Measurements from ENCODE around the gene HERC5. TPM values are rescaled to one million over a fixed set of nuclear protein-coding genes. Genes with fewer than 3 reads are reported as not detected.

The HERC5 gene
- total RNA-seq, 4 donors from 2014 or later, result 2.9 to 4.5 (median 3.9) TPM

DNA sequence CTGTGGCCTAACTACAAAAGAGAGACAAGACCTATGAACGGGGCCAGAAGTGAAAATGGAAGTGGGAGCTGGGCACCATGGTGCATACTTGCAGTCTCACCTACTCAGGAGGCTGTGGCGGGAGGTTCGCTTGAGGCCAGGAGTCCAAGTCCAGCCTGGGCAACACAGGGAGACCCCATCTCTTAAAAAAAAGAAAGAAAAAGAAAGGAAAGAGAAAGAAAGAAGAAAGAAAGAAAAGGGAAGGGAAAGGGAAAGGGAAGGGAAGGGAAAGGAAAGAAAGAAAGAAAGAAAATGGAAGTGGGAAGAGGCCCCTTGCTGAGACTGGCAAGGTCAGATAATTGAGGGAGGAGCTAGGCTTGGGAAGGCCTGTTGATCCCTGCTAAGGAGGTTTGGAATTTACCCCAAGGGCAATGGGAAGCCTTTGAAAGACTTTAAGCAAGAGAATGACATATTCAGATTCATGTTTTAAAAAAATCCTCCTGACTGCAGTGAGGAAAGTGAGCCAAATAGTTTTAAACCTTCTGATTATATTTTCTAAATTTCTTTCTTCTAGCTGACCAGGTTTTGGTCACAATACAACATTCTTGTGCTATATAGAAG lies 17.7 kb upstream of the HERC5 start:
- H3K9me3 ChIP-seq, result no peaks in the 10 kb centered on the region
- no peaks in the 10 kb centered on the region for H3K4me1 ChIP-seq
- no peak overlapping the region for H3K4me3 ChIP-seq
- TF ChIP-seq POLR2A (IDR thresholded peaks at IDR 0.05; ENCODE audit: low read depth), result no peak
- no peak for TF ChIP-seq POLR2AphosphoS5 (IDR thresholded peaks at IDR 0.05)
- TF ChIP-seq, protein P1, sequence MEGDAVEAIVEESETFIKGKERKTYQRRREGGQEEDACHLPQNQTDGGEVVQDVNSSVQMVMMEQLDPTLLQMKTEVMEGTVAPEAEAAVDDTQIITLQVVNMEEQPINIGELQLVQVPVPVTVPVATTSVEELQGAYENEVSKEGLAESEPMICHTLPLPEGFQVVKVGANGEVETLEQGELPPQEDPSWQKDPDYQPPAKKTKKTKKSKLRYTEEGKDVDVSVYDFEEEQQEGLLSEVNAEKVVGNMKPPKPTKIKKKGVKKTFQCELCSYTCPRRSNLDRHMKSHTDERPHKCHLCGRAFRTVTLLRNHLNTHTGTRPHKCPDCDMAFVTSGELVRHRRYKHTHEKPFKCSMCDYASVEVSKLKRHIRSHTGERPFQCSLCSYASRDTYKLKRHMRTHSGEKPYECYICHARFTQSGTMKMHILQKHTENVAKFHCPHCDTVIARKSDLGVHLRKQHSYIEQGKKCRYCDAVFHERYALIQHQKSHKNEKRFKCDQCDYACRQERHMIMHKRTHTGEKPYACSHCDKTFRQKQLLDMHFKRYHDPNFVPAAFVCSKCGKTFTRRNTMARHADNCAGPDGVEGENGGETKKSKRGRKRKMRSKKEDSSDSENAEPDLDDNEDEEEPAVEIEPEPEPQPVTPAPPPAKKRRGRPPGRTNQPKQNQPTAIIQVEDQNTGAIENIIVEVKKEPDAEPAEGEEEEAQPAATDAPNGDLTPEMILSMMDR (IDR thresholded peaks at IDR 0.05), result no peak
- TF ChIP-seq EP300 (IDR thresholded peaks at IDR 0.05), result no peak
- 93% methylated on average over 3 of the region's 3 CpGs for WGBS
- DNase-seq (ENCODE audit: extremely low spot score), result no peak
- peaks cover 0 to 39% (median 19%) of the 10 kb centered on the region in 4 donors for H3K36me3 ChIP-seq
- H3K27ac ChIP-seq (replicated peaks in 1 of 4), result no peak overlapping the region
- intact Hi-C loops (cut with DNase I), result no loop called here
- H3K27me3 ChIP-seq, result no peaks in the 10 kb centered on the region

DNA sequence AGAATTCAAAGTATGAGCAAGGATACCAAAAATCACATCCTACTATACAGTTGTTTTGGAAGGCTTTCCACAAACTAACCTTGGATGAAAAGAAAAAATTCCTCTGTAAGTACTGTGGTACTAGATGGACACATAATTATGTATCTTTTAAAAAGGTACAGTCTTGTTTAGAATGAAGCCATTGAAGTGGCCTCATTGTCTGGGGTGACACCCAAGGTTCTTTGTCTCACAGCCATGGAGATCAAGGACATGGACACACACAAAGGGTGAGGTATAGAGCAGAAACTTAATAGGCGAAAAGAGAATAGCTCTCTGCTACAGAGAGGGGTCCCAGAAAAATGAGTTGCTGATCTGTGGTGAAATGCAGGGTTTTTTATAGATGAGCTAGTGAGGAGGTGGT lies 16.8 kb upstream of the HERC5 start:
- no peak overlapping the region for H3K27ac ChIP-seq (replicated peaks in 1 of 4)
- WGBS, result 100% methylated on average over 1 of the region's 1 CpG
- H3K4me3 ChIP-seq, result no peak overlapping the region
- intact Hi-C loops (cut with DNase I), result no loop called here
- no peak for DNase-seq (ENCODE audit: extremely low spot score)
- peaks cover 0 to 34% (median 16%) of the 10 kb centered on the region in 4 donors for H3K36me3 ChIP-seq
- H3K4me1 ChIP-seq, result no peaks in the 10 kb centered on the region
- H3K9me3 ChIP-seq, result no peaks in the 10 kb centered on the region
- TF ChIP-seq POLR2AphosphoS5 (IDR thresholded peaks at IDR 0.05) (no peak), POLR2A (IDR thresholded peaks at IDR 0.05; ENCODE audit: low read depth) (no peak), EP300 (IDR thresholded peaks at IDR 0.05) (no peak)
- TF ChIP-seq, protein P1 (IDR thresholded peaks at IDR 0.05), result no peak
- no peaks in the 10 kb centered on the region for H3K27me3 ChIP-seq

- TF ChIP-seq, protein P1 (IDR thresholded peaks at IDR 0.05), result no peak
- TF ChIP-seq POLR2AphosphoS5 (IDR thresholded peaks at IDR 0.05), result no peak
- no peak for TF ChIP-seq EP300 (IDR thresholded peaks at IDR 0.05)
- TF ChIP-seq POLR2A (IDR thresholded peaks at IDR 0.05; ENCODE audit: low read depth), result no peak
- H3K9me3 ChIP-seq, result no peaks in the 10 kb centered on the region
- intact Hi-C loops (cut with DNase I), result no loop called here
- peaks cover 0 to 31% (median 14%) of the 10 kb centered on the region in 4 donors for H3K36me3 ChIP-seq
- H3K4me3 ChIP-seq, result no peak overlapping the region
- no peaks in the 10 kb centered on the region for H3K27me3 ChIP-seq
- H3K27ac ChIP-seq (replicated peaks in 1 of 4), result no peak overlapping the region
- no peaks in the 10 kb centered on the region for H3K4me1 ChIP-seq
- DNase-seq (ENCODE audit: extremely low spot score), result no peak
These were observed 15.2 kb upstream of the HERC5 start for GRCh38 chr4:88441696-88442095.

DNA sequence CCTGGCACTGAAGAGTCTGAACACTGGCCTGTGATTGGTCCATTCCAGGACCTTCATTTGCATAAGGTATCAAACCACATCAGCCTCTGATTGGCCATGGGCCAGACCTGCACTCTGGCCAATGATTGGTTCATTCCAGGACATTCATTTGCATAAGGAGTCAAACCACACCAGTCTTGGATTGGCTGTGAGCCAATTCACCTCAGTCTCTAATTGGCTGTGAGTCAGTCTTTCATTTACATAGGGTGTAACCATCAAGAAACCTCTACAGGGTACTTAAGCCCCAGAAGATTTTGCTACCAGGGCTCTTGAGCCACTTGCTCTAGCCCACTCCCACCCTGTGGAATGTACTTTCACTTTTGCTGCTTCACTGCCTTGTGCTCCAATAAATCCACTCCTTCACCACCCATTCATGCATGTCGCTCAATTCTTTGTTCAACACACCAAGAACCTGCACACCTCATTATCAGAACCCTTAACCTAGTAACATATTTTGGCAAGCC lies 14.2 kb upstream of the HERC5 start:
- TF ChIP-seq EP300 (IDR thresholded peaks at IDR 0.05) (no peak), POLR2AphosphoS5 (IDR thresholded peaks at IDR 0.05) (no peak), POLR2A (IDR thresholded peaks at IDR 0.05; ENCODE audit: low read depth) (no peak)
- TF ChIP-seq, protein P1 (IDR thresholded peaks at IDR 0.05), result no peak
- Histone ChIP-seq H3K4me1 (no peaks in the 10 kb centered on the region), H3K4me3 (no peak overlapping the region), H3K36me3 (peaks cover 0 to 31% (median 14%) of the 10 kb centered on the region in 4 donors), H3K27me3 (no peaks in the 10 kb centered on the region), H3K9me3 (no peaks in the 10 kb centered on the region), H3K27ac (replicated peaks in 1 of 4) (no peak overlapping the region)
- 100% methylated on average over 1 of the region's 1 CpG for WGBS
- DNase-seq (ENCODE audit: extremely low spot score), result no peak
- intact Hi-C loops (cut with DNase I), result no loop called here

GRCh38 chr4:88443486-88443885 lies 13.4 kb upstream of the HERC5 start:
- 86% methylated on average over 5 of the region's 5 CpGs for WGBS
- no peak overlapping the region for H3K4me3 ChIP-seq
- no peak for DNase-seq (ENCODE audit: extremely low spot score)
- H3K27ac ChIP-seq (replicated peaks in 1 of 4), result no peak overlapping the region
- H3K4me1 ChIP-seq, result no peaks in the 10 kb centered on the region
- TF ChIP-seq EP300 (IDR thresholded peaks at IDR 0.05), result no peak
- no peak for TF ChIP-seq POLR2AphosphoS5 (IDR thresholded peaks at IDR 0.05)
- TF ChIP-seq, protein P1 (IDR thresholded peaks at IDR 0.05), result no peak
- no peak for TF ChIP-seq POLR2A (IDR thresholded peaks at IDR 0.05; ENCODE audit: low read depth)
- no peaks in the 10 kb centered on the region for H3K9me3 ChIP-seq
- intact Hi-C loops (cut with DNase I), result no loop called here
- H3K36me3 ChIP-seq, result peaks cover 0 to 29% (median 13%) of the 10 kb centered on the region in 4 donors
- H3K27me3 ChIP-seq, result no peaks in the 10 kb centered on the region

Measured in esophagus muscularis mucosa (tissue), 4 donors.